GM12864 (cell line): ENCODE results near the gene IFNGR2.

ENCODE experiments used
- DNase-seq: peaks from one replicate; pipeline ENCODE4 v3.0.0-alpha.2; 2011; ENCODE audit warnings: low read depth
- H3K4me3 ChIP-seq: 2 replicates; pipeline ENCODE4 v1.5.1; 2011; ENCODE audit warnings: mild to moderate bottlenecking, low read depth, low read length, control low read depth
- CTCF ChIP-seq: IDR thresholded peaks from 2 replicates; pipeline ENCODE4 v1.5.1; 2011; ENCODE audit warnings: low read depth, mild to moderate bottlenecking, moderate library complexity, low read length, control low read depth, inconsistent platforms; ENCODE audit errors: missing control alignments

The IFNGR2 gene

GRCh38 chr21:33414068-33414467 lies 10.9 kb downstream of the IFNGR2 start:
- TF ChIP-seq CTCF: no peak
- DNase-seq: no peak
- no peak overlapping the region for H3K4me3 ChIP-seq

- DNase-seq: no peak
Observed at GRCh38 chr21:33414926-33415325, 11.7 kb downstream of the IFNGR2 start.

GRCh38 chr21:33418691-33419090 lies 15.5 kb downstream of the IFNGR2 start:
- no peak overlapping the region for H3K4me3 ChIP-seq
- no peak for DNase-seq
- no peak for TF ChIP-seq CTCF

More at GRCh38 chr21:33414926-33415325, 11.7 kb downstream of the IFNGR2 start:
- H3K4me3 ChIP-seq: no peak overlapping the region
- no peak for TF ChIP-seq CTCF

GRCh38 chr21:33419538-33420123 lies 16.4 kb downstream of the IFNGR2 start:
- TF ChIP-seq CTCF: no peak

GRCh38 chr21:33421713-33422393 lies 18.6 kb downstream of the IFNGR2 start:
- no peak for TF ChIP-seq CTCF
- DNase-seq: no peak
- H3K4me3 ChIP-seq: no peak overlapping the region

More at GRCh38 chr21:33419538-33420123, 16.4 kb downstream of the IFNGR2 start:
- DNase-seq: no peak
- H3K4me3 ChIP-seq: no peak overlapping the region

- no peak for DNase-seq
Observed at GRCh38 chr21:33424214-33424613, 21.0 kb downstream of the IFNGR2 start.

More at GRCh38 chr21:33424214-33424613, 21.0 kb downstream of the IFNGR2 start:
- H3K4me3 ChIP-seq: no peak overlapping the region
- no peak for TF ChIP-seq CTCF
